PC-3 (cell line): ENCODE data around the gene CD300LD.

Source experiments
- CTCF ChIP-seq: fragments of 300-600 bp; sonication (generic); conservative IDR thresholded peaks from 2 replicates; pipeline ENCODE4 v1.5.1; 2017; ENCODE audit warnings: antibody characterized with exemption, low read depth, mild to moderate bottlenecking, low read length
- EZH2 ChIP-seq: fragments of 300-600 bp; sonication (generic); IDR thresholded peaks from one replicate; pipeline ENCODE4 v1.6.1; 2017; ENCODE audit warnings: antibody characterized with exemption, mild to moderate bottlenecking, low read length; ENCODE audit not compliant: unreplicated experiment
- EZH2phosphoT487 ChIP-seq: fragments of 300-600 bp; sonication (generic); IDR thresholded peaks from 2 replicates; pipeline ENCODE4 v1.6.1; 2018; ENCODE audit warnings: mild to moderate bottlenecking, antibody characterized with exemption, low read length, borderline replicate concordance

DNA sequence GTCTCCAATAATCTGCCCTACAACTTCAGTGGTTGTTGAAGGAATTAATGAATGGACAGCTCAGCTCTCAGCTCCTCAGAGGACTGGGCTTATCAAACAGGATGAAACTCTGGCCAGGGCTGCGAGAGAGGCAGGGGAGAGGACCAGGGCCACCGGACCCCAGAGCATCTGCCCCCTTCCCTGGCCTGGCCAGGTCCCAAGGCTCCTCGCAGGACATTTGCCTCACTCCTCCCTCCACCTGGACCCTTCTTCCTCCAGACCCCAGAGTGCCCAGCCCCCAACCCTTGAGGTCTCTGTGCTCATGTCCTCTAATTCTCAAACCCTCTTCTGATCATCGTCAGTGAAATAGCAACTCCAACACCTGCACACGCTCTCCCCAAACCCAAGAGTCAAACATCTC is 49.9 kb downstream of the CD300LD start:
- no peak for TF ChIP-seq CTCF
- no peak for TF ChIP-seq EZH2phosphoT487
- no peak for TF ChIP-seq EZH2
